NCI-H2227 (cell line): ENCODE data around the gene GSTM4.
"Not testable (repeated sequence)": the region's sequence is repeated elsewhere in the genome, so short reads cannot be mapped to it uniquely, and the experiment has no call there.

Experiments
- DNase-seq: peaks from one replicate; lab custom pipeline; 2025; ENCODE audit not compliant: unreplicated experiment; lab: John Stamatoyannopoulos, UW

GSTM4 gene

GRCh38 chr1:109695138-109695537, 39.2 kb downstream of the GSTM4 start:
- DNase-seq = not testable (repeated sequence)

- no peak for DNase-seq
Measured at GRCh38 chr1:109697066-109697465, 41.2 kb downstream of the GSTM4 start.

GRCh38 chr1:109697861-109698260, 42.0 kb downstream of the GSTM4 start:
- DNase-seq = not testable (repeated sequence)

GRCh38 chr1:109702940-109703339, 47.0 kb downstream of the GSTM4 start:
- DNase-seq = not testable (repeated sequence)

GRCh38 chr1:109704173-109704572, 48.3 kb downstream of the GSTM4 start:
- DNase-seq = no peak

- DNase-seq = no peak
Measured at GRCh38 chr1:109705411-109705810, 49.5 kb downstream of the GSTM4 start.

GRCh38 chr1:109708949-109709348, 53.0 kb downstream of the GSTM4 start:
- DNase-seq = not testable (repeated sequence)

GRCh38 chr1:109709822-109710221, 53.9 kb downstream of the GSTM4 start:
- DNase-seq = not testable (repeated sequence)
